A172 (cell line): Measurements from ENCODE around the gene TMBIM4. TPM values are rescaled to one million over a fixed set of nuclear protein-coding genes. Genes with fewer than 3 reads are reported as not detected.
"Not testable (repeated sequence)": the region's sequence is repeated elsewhere in the genome, so short reads cannot be mapped to it uniquely, and the experiment has no call there.

ENCODE experiments used
- DNase-seq: peaks from one replicate; pipeline ENCODE4 v3.0.0-alpha.2; 2015; ENCODE audit warnings: low spot score
- total RNA-seq: library from RNA; depleted of rRNA; stranded (reverse); fragments of >200 nt; shearing (Covaris generic); gene quantifications from 2 replicates; pipeline ENCODE4 v1.2.3, GENCODE V29; 2014; rRNA removed

TMBIM4 gene
- total RNA-seq: 122 and 178 TPM in 2 replicates

- peak; percentile 77 for DNase-seq
Observed at GRCh38 chr12:66169221-66170170, at the start of gene TMBIM4. Gene TMBIM4, minus strand, starts transcription at chr12:66169996. Its CDS starts 45 bp downstream, at chr12:66169951.

GRCh38 chr12:66217342-66217917, 47.6 kb upstream of the TMBIM4 start:
- no peak for DNase-seq

- not testable (repeated sequence) for DNase-seq
Observed at GRCh38 chr12:66213011-66213410, 43.2 kb upstream of the TMBIM4 start.

GRCh38 chr12:66211573-66211972, 41.8 kb upstream of the TMBIM4 start:
- not testable (repeated sequence) for DNase-seq

- DNase-seq: no peak
Observed at GRCh38 chr12:66210840-66211239, 41.0 kb upstream of the TMBIM4 start.

GRCh38 chr12:66206141-66206540, 36.3 kb upstream of the TMBIM4 start:
- DNase-seq: no peak

GRCh38 chr12:66203820-66204219, 34.0 kb upstream of the TMBIM4 start:
- peak; percentile 14 for DNase-seq

- no peak for DNase-seq
Observed at GRCh38 chr12:66199831-66200509, 30.2 kb upstream of the TMBIM4 start.

GRCh38 chr12:66199141-66199540, 29.3 kb upstream of the TMBIM4 start:
- no peak for DNase-seq

- no peak for DNase-seq
Observed at GRCh38 chr12:66197495-66197921, 27.7 kb upstream of the TMBIM4 start.

- DNase-seq: no peak
Observed at GRCh38 chr12:66196806-66197205, 27.0 kb upstream of the TMBIM4 start.

GRCh38 chr12:66195242-66195641, 25.4 kb upstream of the TMBIM4 start:
- no peak for DNase-seq

- DNase-seq: no peak
Observed at GRCh38 chr12:66194122-66194521, 24.3 kb upstream of the TMBIM4 start.

GRCh38 chr12:66191547-66192126, 21.8 kb upstream of the TMBIM4 start:
- DNase-seq: no peak

GRCh38 chr12:66190519-66191370, 20.9 kb upstream of the TMBIM4 start:
- DNase-seq: no peak

GRCh38 chr12:66189889-66190288, 20.1 kb upstream of the TMBIM4 start:
- DNase-seq: no peak

- no peak for DNase-seq
Observed at GRCh38 chr12:66189486-66189843, 19.7 kb upstream of the TMBIM4 start.

- no peak for DNase-seq
Observed at GRCh38 chr12:66188584-66189485, 19.0 kb upstream of the TMBIM4 start, which contains the start of gene IRAK3. Gene IRAK3, plus strand, starts transcription at chr12:66189214. Its CDS starts 86 bp downstream, at chr12:66189300.

GRCh38 chr12:66187821-66188220, 18.0 kb upstream of the TMBIM4 start:
- DNase-seq: no peak

- DNase-seq: no peak
Observed at GRCh38 chr12:66187036-66187435, 17.2 kb upstream of the TMBIM4 start.
